Loucy (cell line): ENCODE measurements around the gene MGMT.

Experiments used
- H2AFZ ChIP-seq: fragments of 200-600 bp; sonication (generic); 2 replicates; pipeline ENCODE4 v1.6.0; 2016; ENCODE audit warnings: antibody characterized with exemption, mild to moderate bottlenecking, low read length, moderate library complexity
- H3F3A ChIP-seq: fragments of 200-600 bp; 2 replicates; pipeline ENCODE4 v1.6.0; 2016; ENCODE audit warnings: antibody characterized with exemption, low read depth, mild to moderate bottlenecking
- H3K27me3 ChIP-seq: fragments of 200-600 bp; sonication (generic); 2 replicates; pipeline ENCODE4 v1.6.1; 2014; ENCODE audit warnings: low read length, mild to moderate bottlenecking; ENCODE audit not compliant: insufficient read depth, poor library complexity, severe bottlenecking
- H3K36me3 ChIP-seq: fragments of 200-600 bp; sonication (generic); 2 replicates; pipeline ENCODE4 v1.6.1; 2016; ENCODE audit warnings: low read length; ENCODE audit not compliant: insufficient read depth
- H3K4me1 ChIP-seq: fragments of 200-600 bp; sonication (generic); 2 replicates; pipeline ENCODE4 v1.5.1; 2014; ENCODE audit warnings: low read length, mild to moderate bottlenecking; ENCODE audit not compliant: insufficient read depth, poor library complexity, severe bottlenecking
- H3K4me2 ChIP-seq: fragments of 200-600 bp; sonication (generic); 2 replicates; pipeline ENCODE4 v1.6.0; 2014; ENCODE audit warnings: antibody characterized with exemption, low read length, low read depth, mild to moderate bottlenecking; ENCODE audit not compliant: poor library complexity, severe bottlenecking
- H3K4me3 ChIP-seq: fragments of 200-600 bp; sonication (generic); 2 replicates; pipeline ENCODE4 v1.5.1; 2014; ENCODE audit warnings: low read length, mild to moderate bottlenecking, mixed read lengths; ENCODE audit not compliant: poor library complexity, severe bottlenecking
- H3K79me2 ChIP-seq: fragments of 200-600 bp; sonication (generic); 2 replicates; pipeline ENCODE4 v1.6.1; 2014; ENCODE audit warnings: low read length; ENCODE audit not compliant: insufficient read depth
- H3K9ac ChIP-seq: fragments of 200-600 bp; sonication (generic); 2 replicates; pipeline ENCODE4 v1.6.0; 2014; ENCODE audit warnings: mild to moderate bottlenecking, low read depth, low read length, moderate library complexity; ENCODE audit not compliant: poor library complexity, severe bottlenecking
- H3K9me2 ChIP-seq: fragments of 200-600 bp; sonication (generic); replicated peaks from 2 replicates; pipeline ENCODE4 v1.6.1; 2016; ENCODE audit warnings: low read depth, low read length, mixed read lengths
- H3K9me3 ChIP-seq: fragments of 200-600 bp; sonication (generic); 2 replicates; pipeline ENCODE4 v1.6.1; 2014; ENCODE audit warnings: mild to moderate bottlenecking, antibody characterized with exemption, low read length, low read depth; ENCODE audit not compliant: insufficient read depth
- H4K20me1 ChIP-seq: fragments of 200-600 bp; sonication (generic); 2 replicates; pipeline ENCODE4 v1.6.0; 2014; ENCODE audit warnings: antibody characterized with exemption, low read length, mild to moderate bottlenecking; ENCODE audit not compliant: insufficient read depth, poor library complexity, severe bottlenecking
- EZH2phosphoT487 ChIP-seq: fragments of 200-600 bp; IDR thresholded peaks from 2 replicates; pipeline ENCODE4 v1.6.1; 2018; ENCODE audit warnings: antibody characterized with exemption, mild to moderate bottlenecking, moderate library complexity, borderline replicate concordance
- TF ChIP-seq, protein P1 (sequence below): fragments of 200-600 bp; sonication (generic); conservative IDR thresholded peaks from 2 replicates; pipeline ENCODE4 v1.5.1; 2014; ENCODE audit warnings: mild to moderate bottlenecking, antibody characterized with exemption, low read length

The MGMT gene

DNA sequence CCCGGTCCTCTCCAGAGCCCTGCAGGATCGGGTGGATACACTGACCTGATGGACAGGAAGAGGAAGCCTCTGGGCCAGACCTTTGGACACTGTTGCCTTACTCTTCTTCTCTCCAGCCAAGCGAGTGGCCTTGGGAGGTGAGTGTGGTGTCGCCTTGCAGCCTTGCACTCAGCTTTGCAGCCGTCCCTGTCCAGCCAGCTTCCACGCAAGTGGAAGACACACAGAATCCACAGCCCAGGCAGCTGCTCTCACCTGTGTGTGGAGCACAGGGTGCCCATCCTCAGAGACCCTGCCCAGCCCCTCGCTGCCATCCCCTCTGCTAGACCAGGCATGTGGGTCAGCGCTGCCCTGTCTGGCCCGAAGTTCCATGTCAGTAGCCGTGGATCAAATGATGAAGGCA is 258.0 kb downstream of the MGMT start:
- Histone ChIP-seq H3K9me3 (0 out of 2 replicates have a peak, but pooled peaks cover 3% of the 10 kb centered on the region), H3K4me3 (no peak overlapping the region), H3K36me3 (peaks cover 11% of the 10 kb centered on the region; the same call in 1 of the 2 replicates), H3K79me2 (no peaks in the 10 kb centered on the region), H3F3A (no peaks in the 10 kb centered on the region), H3K4me1 (no peaks in the 10 kb centered on the region), H3K9ac (no peak overlapping the region), H3K27me3 (no peaks in the 10 kb centered on the region), H4K20me1 (no peaks in the 10 kb centered on the region), H3K9me2 (no peaks in the 10 kb centered on the region), H2AFZ (no peak overlapping the region), H3K4me2 (no peak overlapping the region)
- TF ChIP-seq, protein P1, sequence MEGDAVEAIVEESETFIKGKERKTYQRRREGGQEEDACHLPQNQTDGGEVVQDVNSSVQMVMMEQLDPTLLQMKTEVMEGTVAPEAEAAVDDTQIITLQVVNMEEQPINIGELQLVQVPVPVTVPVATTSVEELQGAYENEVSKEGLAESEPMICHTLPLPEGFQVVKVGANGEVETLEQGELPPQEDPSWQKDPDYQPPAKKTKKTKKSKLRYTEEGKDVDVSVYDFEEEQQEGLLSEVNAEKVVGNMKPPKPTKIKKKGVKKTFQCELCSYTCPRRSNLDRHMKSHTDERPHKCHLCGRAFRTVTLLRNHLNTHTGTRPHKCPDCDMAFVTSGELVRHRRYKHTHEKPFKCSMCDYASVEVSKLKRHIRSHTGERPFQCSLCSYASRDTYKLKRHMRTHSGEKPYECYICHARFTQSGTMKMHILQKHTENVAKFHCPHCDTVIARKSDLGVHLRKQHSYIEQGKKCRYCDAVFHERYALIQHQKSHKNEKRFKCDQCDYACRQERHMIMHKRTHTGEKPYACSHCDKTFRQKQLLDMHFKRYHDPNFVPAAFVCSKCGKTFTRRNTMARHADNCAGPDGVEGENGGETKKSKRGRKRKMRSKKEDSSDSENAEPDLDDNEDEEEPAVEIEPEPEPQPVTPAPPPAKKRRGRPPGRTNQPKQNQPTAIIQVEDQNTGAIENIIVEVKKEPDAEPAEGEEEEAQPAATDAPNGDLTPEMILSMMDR = no peak
- TF ChIP-seq EZH2phosphoT487 = no peak

DNA sequence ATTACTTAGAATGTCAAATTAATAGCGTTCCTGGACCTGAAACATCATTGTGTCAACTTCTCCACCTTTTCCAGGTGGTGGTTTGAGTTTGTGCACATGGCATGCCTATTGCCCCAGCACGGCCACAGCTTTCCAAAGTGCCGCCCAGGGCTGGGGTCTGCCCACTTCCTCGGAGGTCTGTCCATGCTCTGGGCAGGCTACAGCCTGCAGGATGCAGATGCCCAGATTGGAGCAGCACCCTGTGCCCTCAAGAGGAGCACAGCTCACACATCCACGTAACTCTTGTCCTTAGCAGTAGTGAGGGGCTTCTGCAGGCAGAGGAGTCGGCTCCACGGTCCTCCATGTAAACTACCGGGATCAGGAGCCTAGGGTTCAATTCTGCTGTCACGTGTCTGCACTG is 258.4 kb downstream of the MGMT start:
- no peak overlapping the region for H2AFZ ChIP-seq
- H3K79me2 ChIP-seq = no peaks in the 10 kb centered on the region
- H4K20me1 ChIP-seq = no peaks in the 10 kb centered on the region
- H3K9me3 ChIP-seq = 0 out of 2 replicates have a peak, but pooled peaks cover 3% of the 10 kb centered on the region
- H3K36me3 ChIP-seq = peaks cover 11% of the 10 kb centered on the region; the same call in 1 of the 2 replicates
- no peak overlapping the region for H3K4me3 ChIP-seq
- H3K4me1 ChIP-seq = no peaks in the 10 kb centered on the region
- H3K9ac ChIP-seq = no peak overlapping the region
- H3K27me3 ChIP-seq = no peaks in the 10 kb centered on the region
- TF ChIP-seq EZH2phosphoT487 = no peak
- TF ChIP-seq, protein P1 = no peak
- no peaks in the 10 kb centered on the region for H3K9me2 ChIP-seq
- no peaks in the 10 kb centered on the region for H3F3A ChIP-seq
- no peak overlapping the region for H3K4me2 ChIP-seq

DNA sequence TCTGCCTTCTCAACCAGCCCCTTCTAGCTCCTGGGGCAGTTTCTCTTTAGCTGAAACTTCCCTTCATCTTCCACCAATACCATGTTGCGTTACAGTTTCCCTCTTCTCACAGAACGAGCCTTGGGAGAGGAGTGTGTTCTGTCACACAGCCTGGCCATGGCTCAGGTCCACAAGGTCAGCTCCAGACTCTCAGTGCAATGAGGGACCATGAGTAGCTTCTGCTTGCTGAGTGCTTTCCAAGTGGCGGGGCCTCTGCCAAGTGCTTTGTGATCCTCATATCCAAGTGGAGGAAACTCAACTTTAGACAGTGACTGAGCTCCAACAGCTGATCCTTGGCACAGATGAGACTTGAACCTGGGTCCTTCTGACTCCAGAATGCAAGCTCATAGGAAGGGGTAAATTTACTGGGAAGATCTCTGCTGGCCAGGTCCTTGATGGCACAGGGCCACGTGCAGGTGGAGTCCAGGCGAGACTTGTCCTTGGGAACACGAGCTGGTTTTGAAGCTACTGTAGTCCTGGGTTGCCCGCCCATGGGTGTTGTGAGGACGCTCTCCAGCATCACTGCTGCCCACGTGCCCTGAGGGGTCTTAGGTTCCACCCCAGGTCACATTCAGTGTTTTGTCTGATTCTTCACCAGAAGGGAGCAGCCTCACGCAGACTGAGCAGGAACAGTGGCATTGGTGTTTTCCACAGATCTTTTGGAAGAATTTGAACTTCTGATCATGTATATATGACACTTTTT is 259.0 kb downstream of the MGMT start:
- Histone ChIP-seq H3K27me3 (no peaks in the 10 kb centered on the region), H3K4me2 (no peak overlapping the region), H3K9me2 (no peaks in the 10 kb centered on the region), H3K36me3 (peaks cover 11% of the 10 kb centered on the region; the same call in 1 of the 2 replicates), H3F3A (no peaks in the 10 kb centered on the region), H3K9me3 (0 out of 2 replicates have a peak, but pooled peaks cover 3% of the 10 kb centered on the region), H3K4me3 (no peak overlapping the region), H3K4me1 (no peaks in the 10 kb centered on the region), H4K20me1 (no peaks in the 10 kb centered on the region), H3K9ac (no peak overlapping the region), H3K79me2 (no peaks in the 10 kb centered on the region), H2AFZ (no peak overlapping the region)
- TF ChIP-seq, protein P1 = no peak
- TF ChIP-seq EZH2phosphoT487 = no peak
